ENCODE data around the gene HMHB1. TPM values are rescaled to one million over a fixed set of nuclear protein-coding genes. Genes with fewer than 3 reads are reported as not detected.

HMHB1 gene
- total RNA-seq, 1 donor from 2014 or later, result 0.83 TPM

- intact Hi-C loops (cut with micrococcal nuclease), result no loop called here
- no peak overlapping the region for H3K4me3 Mint-ChIP-seq
- H3K27ac Mint-ChIP-seq, result no peak overlapping the region
- no peaks in the 10 kb centered on the region for H3K4me1 Mint-ChIP-seq (ENCODE audit: low read depth)
- H3K27me3 Mint-ChIP-seq (ENCODE audit: insufficient read depth), result peaks cover 5% of the 10 kb centered on the region
- peaks cover 5% of the 10 kb centered on the region for H3K9me3 Mint-ChIP-seq
- no peaks in the 10 kb centered on the region for H3K36me3 Mint-ChIP-seq (ENCODE audit: low read depth)
- no peak for DNase-seq (ENCODE audit: low spot score)
These were observed 38.2 kb downstream of the HMHB1 start for GRCh38 chr5:143850050-143850683.

DNA sequence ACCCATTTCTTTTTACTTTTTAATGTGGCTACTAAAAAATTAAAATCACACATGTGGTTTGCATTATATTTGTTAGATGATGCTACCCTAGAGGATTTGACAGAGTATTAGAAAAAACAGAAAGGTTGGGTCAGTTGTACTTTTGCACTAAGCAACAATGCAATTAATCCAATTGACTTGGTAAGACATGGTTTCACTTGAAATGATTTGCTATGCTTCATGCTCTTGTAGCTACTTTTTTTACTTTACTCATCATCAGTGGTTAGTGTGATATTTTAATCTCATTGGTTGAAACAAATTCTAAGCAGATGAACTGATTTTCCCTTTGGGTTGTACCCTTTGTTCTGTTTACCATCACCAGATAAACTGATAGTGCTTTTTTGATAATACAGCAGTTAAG lies 39.4 kb downstream of the HMHB1 start:
- Mint-ChIP-seq H3K4me1 (ENCODE audit: low read depth) (no peaks in the 10 kb centered on the region), H3K36me3 (ENCODE audit: low read depth) (no peaks in the 10 kb centered on the region), H3K27me3 (ENCODE audit: insufficient read depth) (peaks cover 5% of the 10 kb centered on the region), H3K4me3 (no peak overlapping the region), H3K9me3 (peaks cover 5% of the 10 kb centered on the region), H3K27ac (no peak overlapping the region)
- no peak for DNase-seq (ENCODE audit: low spot score)
- intact Hi-C loops (cut with micrococcal nuclease), result no loop called here

GRCh38 chr5:143860211-143860610 lies 48.2 kb downstream of the HMHB1 start:
- intact Hi-C loops (cut with micrococcal nuclease), result no loop called here
- no peak for DNase-seq (ENCODE audit: low spot score)
- H3K4me3 Mint-ChIP-seq, result no peak overlapping the region
- H3K36me3 Mint-ChIP-seq (ENCODE audit: low read depth), result no peaks in the 10 kb centered on the region
- no peak overlapping the region for H3K27ac Mint-ChIP-seq
- no peaks in the 10 kb centered on the region for H3K27me3 Mint-ChIP-seq (ENCODE audit: insufficient read depth)
- no peaks in the 10 kb centered on the region for H3K4me1 Mint-ChIP-seq (ENCODE audit: low read depth)
- peaks cover 6% of the 10 kb centered on the region for H3K9me3 Mint-ChIP-seq

DNA sequence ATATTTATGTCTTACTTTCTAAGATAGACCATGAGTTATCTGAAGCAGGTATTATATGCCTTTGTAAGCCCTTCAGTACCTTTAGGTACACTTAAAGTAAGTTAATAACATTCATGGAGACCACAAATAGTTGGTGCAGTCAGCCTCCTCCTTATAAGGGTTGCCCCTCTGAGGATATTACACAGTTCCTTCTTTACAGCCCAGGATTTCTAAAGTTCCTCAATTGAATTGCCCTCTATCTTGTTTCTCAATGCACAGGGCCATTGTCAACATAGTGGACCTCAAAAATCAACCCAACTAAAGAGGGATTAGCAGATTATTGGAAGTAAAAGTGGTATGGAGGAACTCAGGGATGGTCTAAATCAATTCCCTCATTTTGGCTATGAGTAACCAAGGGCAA lies 50.3 kb downstream of the HMHB1 start:
- intact Hi-C loops (cut with micrococcal nuclease), result no loop called here
- Mint-ChIP-seq H3K9me3 (peaks cover 6% of the 10 kb centered on the region), H3K4me3 (no peak overlapping the region), H3K4me1 (ENCODE audit: low read depth) (no peaks in the 10 kb centered on the region), H3K36me3 (ENCODE audit: low read depth) (no peaks in the 10 kb centered on the region), H3K27ac (no peak overlapping the region), H3K27me3 (ENCODE audit: insufficient read depth) (no peaks in the 10 kb centered on the region)
- no peak for DNase-seq (ENCODE audit: low spot score)

DNA sequence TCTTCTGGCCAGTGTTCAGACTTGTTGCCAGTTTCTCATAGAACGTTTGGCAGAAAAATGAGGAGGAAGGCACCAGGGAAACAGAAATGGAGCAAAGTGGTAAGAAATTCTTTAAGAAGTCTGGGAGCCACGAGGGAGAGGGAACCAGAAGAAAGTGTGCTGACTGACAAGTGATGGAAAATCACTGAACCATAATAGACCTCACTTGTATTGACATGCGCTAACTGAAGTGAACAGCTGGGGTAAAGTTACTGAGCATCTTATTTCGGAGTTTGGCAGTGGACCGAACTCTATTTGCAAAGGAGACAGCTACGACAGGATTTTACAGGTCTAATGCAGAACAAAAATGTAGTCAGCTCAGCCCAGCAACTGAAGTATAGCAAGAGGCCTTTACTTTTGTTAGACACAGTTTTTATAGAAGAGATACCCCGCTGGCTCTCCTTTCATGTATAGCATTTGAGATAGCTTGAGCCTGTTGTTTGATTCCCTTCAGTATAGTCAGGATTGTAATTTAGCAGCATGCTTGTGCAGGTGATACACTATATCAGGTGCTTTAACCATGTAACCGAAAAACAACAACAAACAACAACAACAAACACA lies 53.6 kb downstream of the HMHB1 start:
- Mint-ChIP-seq H3K27me3 (ENCODE audit: insufficient read depth) (no peaks in the 10 kb centered on the region), H3K27ac (no peak overlapping the region), H3K9me3 (no peaks in the 10 kb centered on the region), H3K36me3 (ENCODE audit: low read depth) (no peaks in the 10 kb centered on the region), H3K4me3 (no peak overlapping the region), H3K4me1 (ENCODE audit: low read depth) (no peaks in the 10 kb centered on the region)
- no peak for DNase-seq (ENCODE audit: low spot score)
- intact Hi-C loops (cut with micrococcal nuclease), result no loop called here
